ENCODE results near the gene EIF2B2.
"Not testable (repeated sequence)": the region's sequence is repeated elsewhere in the genome, so short reads cannot be mapped to it uniquely, and the experiment has no call there.

EIF2B2 gene

DNA sequence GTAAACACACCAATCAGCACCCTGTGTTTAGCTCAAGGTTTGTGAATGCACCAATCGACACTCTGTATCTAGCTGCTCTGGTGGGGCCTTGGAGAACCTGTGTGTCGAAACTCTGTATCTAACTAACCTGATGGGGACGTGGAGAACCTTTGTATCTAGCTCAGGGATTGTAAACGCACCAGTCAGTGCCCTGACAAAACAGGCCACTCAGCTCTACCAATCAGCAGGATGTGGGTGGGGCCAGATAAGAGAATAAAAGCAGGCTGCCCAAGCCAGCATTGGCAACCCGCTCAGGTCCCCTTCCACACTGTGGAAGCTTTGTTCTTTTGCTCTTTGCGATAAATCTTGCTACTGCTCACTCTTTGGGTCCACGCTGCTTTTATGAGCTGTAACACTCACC, 6.9 kb upstream of the EIF2B2 start:
- DNase-seq, result not testable (repeated sequence)

DNA sequence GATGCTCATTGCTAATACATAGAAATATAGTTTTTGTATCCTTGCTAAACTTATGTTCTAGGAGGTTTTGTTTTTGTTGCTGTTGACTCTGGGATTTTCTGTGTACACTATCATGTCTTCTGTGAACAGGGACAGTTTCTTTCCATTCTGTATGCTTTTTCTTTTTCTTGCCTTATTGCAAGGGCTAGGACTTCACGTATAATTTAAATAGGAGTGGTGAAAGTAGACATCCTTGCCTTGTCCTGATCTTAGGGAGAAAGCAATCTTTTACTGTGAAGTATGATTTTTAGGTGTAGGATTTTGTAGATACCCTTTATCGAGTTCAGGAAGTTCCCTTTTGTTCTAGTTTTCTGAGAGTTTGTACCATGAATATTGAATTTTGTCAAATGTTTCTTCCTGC, 1.5 kb upstream of the EIF2B2 start:
- DNase-seq, result no peak

DNA sequence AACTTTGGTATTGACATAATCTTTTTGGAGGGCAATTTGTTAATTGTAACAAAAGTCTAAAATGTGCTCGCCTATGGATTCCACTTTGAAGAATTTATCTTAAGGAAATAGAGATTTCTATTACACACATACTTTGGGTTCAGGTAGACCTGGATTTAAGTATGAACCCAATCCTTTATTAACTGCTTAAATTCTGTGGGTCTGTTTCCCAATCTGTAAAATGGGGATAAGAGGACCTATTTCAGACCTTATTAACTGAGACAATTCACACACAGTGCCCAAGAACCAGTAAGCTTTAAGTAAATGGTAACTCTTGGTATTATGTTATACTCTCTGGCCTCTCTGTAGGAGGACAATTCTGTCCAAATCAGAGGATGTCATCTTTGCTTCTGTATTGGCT, 822 bp upstream of the EIF2B2 start:
- DNase-seq, result no peak

DNA sequence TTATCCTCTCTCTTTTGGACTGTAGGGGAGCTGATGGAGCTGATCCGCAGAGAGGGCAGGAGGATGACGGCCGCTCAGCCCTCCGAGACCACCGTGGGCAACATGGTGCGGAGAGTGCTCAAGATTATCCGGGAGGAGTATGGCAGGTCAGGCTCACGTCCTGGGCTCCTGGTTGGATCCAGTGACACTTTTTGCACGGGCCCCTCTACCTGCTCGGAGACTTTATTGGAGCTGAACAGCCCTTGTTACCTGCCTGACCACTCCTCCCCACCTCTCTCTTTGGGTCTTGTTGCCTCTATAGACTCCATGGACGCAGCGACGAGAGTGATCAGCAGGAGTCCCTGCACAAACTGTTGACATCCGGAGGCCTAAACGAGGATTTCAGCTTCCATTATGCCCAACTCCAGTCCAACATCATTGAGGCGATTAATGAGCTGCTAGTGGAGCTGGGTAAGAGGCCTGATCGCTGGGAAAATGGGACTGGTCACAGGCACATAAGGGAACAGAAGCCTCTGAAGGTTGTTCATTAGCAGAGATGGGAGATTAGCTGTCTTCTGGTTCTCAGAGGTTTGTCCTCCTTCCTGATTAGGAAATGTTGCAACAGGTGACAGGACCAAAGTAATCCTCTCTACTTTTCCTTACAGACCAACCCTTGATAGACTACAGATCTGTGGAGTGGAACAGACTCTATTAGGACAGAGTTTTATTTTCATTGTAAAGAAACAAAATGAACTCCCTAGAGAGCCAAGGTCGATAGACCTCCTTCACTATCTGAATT, 718 bp downstream of the EIF2B2 start:
- DNase-seq, result no peak

DNA sequence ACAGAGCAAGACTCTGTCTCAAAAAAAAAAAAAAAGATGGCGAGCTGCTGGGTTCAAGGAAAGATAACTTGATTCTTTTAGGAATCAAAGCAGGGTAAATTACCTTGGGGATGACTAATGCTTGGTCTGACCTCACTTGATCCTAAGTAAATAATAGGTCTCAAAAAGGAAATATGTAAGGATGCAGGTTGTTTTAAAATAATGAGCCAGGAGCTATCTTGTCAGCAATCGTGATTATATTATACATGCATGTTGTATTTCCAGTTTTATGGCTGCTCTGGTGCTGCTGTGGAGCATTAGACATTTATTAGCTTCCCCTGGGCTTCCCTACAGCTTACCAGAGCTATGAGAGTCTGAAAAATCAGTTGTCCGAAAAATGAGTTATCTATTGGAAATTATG, 2.6 kb downstream of the EIF2B2 start:
- no peak for DNase-seq

DNA sequence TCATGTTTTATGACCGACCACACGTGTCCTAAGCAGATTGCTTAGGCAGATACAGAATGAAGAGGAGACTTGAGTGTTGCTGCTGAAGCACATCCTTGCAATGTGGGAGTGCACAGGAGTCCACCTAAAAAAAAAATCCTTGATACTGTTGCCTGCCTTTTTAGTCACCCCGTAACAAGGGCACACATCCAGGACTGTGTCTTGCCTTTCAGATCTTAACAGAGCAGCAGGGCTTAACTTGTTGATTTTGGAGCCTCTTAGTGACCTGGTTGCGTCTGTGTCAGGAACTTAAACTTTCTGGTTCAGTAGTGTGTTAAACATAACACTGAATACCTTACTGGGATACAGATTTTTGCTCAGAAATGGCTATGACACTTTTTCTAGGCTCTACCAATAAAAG, 6.5 kb downstream of the EIF2B2 start:
- no peak for DNase-seq

DNA sequence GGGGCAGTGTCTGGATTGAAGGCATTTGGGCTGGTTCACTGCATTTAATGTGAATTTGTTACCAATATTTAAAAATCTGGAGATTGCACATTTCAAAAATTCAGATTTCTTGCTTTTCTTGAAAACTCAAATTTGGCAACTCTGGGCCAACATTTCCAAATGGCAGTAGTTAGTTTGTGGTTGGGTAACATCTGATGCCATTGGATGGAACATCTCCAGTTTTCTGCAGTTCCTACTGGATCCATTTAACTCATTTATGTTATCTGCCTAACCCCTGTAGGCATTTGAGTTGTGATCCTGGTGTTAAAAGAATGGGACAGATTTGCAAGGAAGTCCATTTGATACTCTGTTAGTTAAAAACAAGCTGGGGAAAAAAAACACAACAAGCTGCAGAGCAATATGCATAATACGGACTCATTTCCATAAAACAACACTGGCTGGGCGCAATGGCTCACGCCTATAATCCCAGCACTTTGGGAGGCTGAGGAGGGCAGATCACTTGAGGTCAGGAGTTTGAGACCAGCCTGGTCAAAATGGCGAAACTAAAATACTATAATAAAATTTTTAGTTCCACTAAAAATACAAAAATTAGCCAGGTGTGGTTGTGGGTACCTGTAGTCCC, 7.9 kb downstream of the EIF2B2 start:
- DNase-seq, result no peak

DNA sequence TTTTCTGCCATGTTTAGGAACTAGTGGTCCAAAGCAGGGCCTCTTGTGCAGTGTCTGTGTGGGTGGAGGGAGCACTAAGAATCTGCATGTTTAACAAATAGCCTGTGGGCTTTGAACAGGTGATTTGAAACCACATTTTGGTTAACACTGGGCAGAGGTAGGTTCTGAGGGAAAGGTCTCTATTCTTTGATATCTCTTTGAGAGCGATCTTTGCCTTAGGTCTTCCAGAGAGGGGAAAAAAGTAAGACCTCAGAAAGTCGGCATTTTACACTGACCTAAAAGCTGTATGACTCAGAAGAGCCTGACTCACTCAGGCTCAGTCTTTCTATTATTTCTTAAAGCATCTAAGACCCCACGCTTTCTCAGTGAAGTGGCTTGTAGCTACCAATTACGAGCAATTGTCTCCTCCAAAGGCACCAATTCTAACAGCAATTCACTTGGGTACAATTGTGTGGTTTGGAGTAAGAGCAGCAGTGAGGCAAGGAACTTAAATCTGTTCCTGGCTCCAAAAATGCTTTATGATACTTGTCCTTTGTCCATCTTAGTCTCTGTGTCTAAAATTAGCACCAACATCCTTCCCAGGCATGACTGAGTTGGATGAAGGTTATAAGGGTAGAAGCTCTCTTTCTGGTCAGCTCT, 8.8 kb downstream of the EIF2B2 start:
- DNase-seq, result no peak

DNA sequence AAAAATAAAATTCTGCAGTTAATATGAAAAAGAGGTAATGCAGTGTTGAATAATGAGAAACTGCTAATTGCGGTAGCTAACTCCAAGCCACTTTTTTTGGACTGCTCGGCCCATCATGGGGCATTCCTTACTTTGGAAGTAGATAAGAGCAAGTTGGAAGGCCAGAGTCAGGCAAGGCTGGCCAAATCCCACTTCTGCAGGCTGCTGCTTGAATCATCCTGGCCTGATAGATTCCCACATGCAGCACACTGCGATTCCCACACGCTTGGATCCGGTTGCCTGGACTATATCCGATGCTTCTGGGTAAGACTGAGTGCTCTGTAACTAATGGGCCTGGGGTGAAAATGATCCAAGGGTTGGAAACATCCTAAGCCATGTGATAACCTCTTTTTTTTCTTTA, 10.6 kb downstream of the EIF2B2 start:
- DNase-seq, result no peak

DNA sequence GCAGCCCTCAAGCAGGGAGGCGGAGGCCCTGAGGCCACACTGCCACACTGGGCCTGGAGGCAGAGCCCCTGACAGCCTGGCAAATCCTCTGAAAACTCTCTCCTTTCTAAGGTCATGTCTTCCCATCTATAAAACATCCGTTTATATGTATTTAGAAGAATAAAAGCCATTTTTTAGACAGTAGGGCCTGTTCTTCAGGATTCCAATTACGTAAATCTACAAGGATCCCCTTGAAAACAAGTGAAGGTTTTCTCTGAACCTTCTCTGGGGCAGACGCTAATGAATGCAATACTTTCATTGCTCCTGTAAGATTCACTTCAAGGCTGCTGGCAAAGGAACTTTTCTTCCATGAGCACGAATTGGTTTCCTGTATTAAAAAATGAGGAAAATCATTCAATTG, 12.8 kb downstream of the EIF2B2 start:
- DNase-seq, result no peak

DNA sequence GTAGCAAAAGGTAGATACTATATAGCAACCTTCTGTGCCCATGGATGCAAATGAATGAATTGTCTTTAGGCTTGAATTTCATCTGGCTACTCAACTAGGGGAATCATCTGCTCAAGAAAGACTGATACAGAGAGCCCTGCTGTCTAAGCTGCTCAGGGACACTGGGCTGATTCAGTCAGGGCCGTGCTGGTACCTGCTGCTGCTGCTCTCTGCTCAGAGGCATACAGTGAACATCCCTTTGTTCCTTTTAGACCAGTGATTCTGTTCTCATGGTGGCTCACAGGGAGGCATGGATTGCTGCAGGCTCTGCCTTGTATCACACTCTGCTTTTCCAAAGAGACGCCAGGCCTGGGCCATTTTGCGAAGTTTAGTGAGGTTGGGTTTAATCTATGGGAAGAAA, 14.1 kb downstream of the EIF2B2 start:
- no peak for DNase-seq

DNA sequence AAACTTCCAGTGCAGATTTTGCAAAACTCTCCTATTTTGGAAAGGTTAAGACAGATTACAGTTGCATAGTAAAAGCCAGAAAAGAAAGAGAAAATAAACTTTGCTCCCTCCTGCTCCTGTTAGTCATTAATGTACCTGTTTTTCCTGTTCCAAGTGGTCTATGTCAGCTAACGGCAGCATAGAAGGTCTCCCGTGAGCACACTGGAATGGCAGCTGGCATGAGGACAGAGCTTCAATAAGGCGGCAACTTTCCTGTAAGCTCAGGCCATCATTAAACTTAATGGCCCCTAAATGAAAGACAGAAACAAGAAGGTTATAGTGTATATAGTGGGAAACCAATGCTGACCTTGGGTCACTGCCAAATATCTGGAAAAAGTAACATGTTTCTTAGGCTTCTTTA, 16.0 kb downstream of the EIF2B2 start:
- DNase-seq, result no peak

DNA sequence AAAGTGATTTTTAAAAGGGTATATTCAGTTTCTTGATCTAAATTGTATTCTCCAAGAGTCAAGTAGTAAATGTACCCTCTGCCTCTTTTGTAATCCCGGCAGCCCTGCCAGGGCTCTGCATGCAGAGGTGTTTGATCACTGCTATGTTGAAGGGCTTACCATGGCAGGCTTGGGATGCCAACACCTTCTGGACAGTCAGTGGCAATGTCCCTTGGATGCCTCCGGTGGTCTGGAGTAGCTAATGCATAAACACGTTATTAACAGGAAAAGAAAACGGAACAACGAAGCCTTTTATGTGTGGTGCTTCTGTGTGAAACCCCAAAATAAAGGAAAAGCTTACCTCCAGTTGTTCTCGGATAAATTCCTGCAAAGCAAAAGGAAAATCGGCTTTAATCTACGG, 19.9 kb downstream of the EIF2B2 start:
- peak; percentile 9 for DNase-seq

DNA sequence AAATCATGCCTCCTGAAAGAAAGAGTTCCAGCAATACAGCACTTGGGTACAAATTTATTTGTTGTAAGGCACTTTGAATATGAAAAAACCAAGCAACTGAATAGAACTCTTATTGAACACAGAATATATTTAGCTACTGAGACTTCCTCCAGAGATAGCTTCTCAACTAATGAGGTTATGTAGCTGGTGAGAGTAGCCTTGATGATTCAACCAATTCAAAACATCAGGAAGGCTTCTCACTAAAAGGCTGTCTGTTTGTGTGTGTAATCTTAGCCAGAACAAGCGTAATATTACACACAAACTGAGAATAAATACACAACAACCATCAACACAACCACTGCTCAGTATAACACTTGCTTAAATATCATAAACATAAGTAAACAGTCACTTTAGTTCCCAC, 20.4 kb downstream of the EIF2B2 start:
- DNase-seq, result no peak

DNA sequence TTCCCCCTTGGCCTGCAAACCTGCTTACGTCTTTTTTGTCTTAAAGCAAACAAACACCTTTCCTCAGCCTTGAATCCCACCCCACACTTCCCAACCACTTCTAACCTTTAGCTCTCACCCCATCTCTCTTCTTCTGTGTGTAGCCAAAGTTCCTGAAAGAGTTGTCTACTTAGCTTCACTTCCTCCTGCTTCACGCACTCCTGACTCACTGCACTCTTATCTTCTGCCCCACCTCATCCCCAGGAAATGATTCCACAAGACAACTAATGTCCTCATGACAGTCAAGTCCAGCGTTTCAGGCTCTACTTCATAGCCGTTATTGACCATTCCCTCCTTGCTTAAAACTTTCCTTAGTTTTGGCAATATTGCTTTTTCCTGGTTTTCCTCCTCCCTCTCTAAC, 22.4 kb downstream of the EIF2B2 start:
- DNase-seq, result no peak

DNA sequence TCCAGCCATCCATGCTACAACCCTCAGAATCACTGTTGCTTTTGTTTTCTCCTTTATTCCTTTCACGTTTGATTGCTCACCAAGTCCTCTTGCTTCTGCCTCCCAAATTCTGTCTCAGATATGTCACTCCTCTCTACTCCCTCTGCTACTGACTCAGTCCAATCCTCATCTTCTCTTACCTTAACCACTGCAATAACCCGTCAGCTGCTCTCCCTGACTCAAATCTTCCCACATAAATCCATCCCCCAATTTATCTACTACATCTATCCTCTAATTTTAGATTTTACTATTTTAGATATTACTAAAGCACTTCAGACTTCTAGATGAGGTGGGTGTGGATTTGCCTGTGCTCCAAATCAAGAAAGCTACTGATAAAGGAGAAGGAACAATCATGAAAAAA, 23.2 kb downstream of the EIF2B2 start:
- no peak for DNase-seq

DNA sequence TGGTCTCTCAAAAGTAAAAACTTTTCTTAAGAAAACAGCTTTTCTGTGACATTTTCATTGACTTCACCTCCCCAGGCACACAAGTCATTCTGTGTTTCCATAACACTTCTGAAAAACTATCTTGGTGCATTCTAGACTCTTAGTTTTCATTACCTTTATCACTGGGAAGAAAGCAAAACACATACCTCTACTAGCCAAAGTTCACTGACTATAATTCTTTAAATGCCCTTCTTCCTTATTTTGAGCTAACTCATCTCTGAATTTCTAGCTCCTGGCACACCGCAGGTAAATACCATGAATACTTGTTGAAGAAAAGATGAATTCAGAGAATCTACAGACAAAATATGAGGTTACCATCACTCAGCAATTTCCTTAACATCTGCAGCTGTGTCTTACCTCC, 27.4 kb downstream of the EIF2B2 start:
- DNase-seq, result no peak

DNA sequence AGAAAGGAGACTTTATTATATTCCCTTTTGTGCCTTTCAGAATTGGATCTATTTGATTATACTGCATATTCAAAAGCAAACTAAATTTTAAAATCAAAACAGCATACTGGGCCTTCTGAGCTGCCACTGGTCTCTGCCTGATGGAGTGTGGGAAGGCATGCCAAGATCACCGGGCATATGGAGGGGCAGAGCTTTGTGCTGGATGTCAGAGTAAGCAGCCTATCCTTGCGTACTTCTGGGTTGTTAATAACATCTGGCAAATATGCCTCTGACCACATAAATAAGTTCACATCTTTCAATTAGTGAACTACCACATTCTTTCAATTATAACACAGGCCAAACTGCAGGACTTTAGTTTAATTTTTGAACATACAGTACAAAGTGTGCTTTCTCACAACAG, 30.2 kb downstream of the EIF2B2 start:
- DNase-seq, result no peak

DNA sequence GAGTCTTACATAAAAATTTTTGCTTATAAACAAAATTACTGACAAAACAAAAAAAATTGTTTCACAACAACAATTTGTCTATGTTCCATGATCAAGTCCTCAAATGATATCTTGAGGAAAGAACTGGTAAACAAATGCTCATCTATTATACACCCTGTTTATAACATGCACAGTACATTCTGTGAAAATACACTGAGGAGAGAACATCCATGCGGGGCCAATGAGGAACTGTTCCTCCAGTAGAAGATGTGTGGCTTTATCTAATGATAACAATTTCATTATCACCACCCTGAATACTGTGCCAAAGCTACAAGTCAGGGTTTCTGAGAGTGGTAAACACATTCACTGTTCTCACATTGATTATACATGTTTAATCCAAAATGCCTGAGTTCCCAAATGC, 37.8 kb downstream of the EIF2B2 start:
- DNase-seq, result no peak

DNA sequence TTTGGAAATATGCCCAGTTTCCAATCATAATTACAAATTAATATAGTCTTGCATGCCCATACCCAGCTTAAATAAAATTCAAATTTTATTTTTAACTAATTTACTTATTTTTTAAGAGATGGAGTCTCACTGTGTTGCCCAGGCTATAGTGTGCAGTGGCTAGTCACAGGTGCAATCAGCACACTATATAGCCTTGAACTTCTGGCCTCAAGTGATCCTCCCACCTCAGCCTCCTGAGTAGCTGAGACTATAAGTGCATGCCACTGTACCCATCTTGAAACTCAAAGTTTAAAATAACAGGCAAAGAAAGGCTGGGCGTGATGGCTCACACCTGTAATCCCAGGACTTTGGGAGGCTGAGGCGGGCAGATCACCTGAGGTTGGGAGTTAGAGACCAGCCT, 38.2 kb downstream of the EIF2B2 start:
- no peak for DNase-seq

DNA sequence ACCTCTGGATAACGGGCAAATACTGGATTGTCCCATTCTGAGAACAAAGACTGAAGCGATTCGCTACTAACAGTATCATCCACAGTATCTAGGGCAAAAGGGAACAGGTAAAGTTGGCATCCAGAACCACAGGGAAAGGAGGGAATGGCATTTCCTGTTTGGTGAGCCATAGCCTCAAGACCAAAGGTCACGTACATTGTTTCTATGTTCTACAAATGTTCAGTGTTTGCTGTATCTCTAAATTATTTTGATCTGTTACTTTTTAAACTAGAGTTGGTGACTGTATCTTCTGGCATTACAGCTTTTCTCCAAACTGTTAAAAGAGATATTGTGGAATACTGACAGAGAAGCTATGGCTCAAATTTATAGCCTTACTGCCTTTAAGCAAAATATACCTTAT, 38.9 kb downstream of the EIF2B2 start:
- DNase-seq, result no peak

DNA sequence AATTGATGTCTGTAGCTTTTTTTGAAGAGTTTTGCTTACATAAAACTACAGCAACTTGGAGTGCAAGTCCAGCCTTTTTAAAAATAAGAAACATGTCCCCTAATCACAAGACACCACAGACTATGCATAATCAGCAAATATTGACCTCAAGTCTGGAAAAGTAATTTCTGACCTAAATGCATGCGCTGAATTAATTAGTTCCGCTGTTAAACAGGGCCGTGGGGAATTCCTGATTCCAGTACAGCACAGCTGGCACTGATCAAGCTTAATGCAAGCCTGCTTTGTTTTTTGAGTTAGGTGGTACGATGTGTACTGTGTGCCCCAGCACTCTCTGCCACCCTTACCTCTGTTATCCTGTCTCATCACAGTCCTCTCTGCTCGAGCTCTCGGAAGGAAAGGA, 39.3 kb downstream of the EIF2B2 start:
- no peak for DNase-seq

DNA sequence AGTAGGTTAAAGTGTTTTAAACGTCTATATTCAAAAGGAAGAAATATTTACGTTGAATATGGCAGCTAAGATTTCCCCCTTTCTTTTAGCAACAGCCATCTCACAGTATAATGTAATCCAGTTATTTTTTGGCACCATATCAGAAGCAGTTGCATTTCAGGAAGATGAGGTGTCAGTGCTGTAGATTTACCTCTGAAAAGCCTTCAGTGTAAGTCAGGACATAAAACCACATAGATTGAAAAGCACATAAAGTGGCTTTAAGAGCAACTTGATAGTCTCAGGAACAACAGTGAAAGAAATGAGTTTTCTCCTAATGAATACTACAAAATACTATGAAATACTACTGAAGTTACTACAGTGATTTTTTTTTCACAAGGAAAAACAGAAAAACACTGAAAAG, 41.6 kb downstream of the EIF2B2 start:
- no peak for DNase-seq

DNA sequence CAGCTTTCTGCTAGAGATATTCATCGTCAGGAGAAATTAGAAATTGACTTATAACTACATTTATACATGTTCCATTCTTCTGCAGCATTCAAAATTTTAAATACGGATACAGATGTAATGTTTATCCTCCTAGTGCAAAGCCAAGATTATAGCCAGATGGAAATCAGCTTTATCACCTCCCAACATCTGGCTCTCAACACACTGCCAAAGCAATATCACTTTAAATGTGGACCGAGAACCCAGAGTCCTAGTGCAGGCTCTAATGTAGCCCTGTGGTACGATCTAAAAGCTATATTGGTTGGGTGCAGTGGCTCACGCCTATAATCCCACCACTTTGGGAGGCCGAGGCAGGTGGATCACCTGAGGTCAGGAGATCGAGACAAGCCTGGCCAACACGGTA, 42.0 kb downstream of the EIF2B2 start:
- DNase-seq, result no peak

DNA sequence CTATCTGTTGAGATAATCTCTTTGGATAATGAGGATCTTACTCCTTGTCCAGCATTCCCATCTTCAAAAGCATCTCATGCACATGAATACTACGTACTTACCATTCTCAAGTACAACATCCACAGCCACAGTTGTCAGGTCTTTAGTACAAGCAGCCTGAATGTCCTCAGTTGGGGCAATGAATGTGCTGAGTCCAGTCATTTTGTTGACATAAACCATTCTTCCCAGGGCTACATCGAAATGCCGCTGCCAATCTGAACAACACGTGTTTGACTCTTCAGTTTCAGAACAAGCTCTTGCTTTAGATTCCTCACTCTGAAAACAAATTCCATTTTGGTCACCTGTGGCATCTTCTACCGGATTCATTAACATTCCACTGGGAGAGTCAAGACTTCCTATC, 43.6 kb downstream of the EIF2B2 start:
- DNase-seq, result no peak

Measured in COR-L47 (cell line).